GM06990 (cell line): ENCODE measurements around the gene FCHSD2.

Experiments
- DNase-seq: peaks from one replicate; pipeline ENCODE4 v3.0.0-alpha.2; 2011; ENCODE audit not compliant: insufficient read length; ENCODE audit errors: extremely low read depth
- H3K27me3 ChIP-seq: replicated peaks from 2 replicates; pipeline ENCODE4 v1.6.0; 2011; ENCODE audit warnings: low read length; ENCODE audit not compliant: control insufficient read depth, insufficient read depth
- H3K36me3 ChIP-seq: 2 replicates; pipeline ENCODE4 v1.5.1; 2011; ENCODE audit warnings: low read length; ENCODE audit not compliant: control insufficient read depth, insufficient read depth
- H3K4me3 ChIP-seq: replicated peaks from 2 replicates; pipeline ENCODE4 v1.5.1; 2011; ENCODE audit warnings: low read depth, mild to moderate bottlenecking, control low read depth, low read length
- TF ChIP-seq, protein P1 (sequence below): IDR thresholded peaks from 2 replicates; pipeline ENCODE4 v1.5.1; 2011; ENCODE audit warnings: low read length, control low read depth, mild to moderate bottlenecking, inconsistent platforms; ENCODE audit not compliant: insufficient read depth, poor library complexity, severe bottlenecking

FCHSD2 gene

DNA sequence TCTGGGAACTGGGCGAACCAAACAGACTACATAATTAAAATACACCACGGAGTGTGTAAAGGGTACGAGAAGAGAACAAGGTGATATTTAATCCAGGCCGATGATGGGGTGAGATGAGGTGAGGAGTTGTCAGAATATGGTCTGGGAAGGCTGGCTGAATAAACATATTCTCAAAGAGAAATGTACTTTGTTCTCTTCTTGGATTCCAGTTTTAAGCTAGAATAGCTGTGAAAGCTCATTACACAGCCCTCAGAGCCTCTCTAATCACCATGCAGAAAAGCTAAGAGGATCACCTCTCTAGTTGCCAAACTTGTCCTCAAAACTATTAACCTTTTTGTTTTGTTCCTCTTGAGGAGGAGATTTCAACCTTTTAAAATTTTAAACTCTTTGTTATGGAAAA lies 238.1 kb downstream of the FCHSD2 start:
- Histone ChIP-seq H3K4me3 (no peak overlapping the region), H3K36me3 (no peaks in the 10 kb centered on the region; the same call in 1 of the 2 replicates), H3K27me3 (no peaks in the 10 kb centered on the region)
- TF ChIP-seq, protein P1, sequence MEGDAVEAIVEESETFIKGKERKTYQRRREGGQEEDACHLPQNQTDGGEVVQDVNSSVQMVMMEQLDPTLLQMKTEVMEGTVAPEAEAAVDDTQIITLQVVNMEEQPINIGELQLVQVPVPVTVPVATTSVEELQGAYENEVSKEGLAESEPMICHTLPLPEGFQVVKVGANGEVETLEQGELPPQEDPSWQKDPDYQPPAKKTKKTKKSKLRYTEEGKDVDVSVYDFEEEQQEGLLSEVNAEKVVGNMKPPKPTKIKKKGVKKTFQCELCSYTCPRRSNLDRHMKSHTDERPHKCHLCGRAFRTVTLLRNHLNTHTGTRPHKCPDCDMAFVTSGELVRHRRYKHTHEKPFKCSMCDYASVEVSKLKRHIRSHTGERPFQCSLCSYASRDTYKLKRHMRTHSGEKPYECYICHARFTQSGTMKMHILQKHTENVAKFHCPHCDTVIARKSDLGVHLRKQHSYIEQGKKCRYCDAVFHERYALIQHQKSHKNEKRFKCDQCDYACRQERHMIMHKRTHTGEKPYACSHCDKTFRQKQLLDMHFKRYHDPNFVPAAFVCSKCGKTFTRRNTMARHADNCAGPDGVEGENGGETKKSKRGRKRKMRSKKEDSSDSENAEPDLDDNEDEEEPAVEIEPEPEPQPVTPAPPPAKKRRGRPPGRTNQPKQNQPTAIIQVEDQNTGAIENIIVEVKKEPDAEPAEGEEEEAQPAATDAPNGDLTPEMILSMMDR = no peak
- no peak for DNase-seq

DNA sequence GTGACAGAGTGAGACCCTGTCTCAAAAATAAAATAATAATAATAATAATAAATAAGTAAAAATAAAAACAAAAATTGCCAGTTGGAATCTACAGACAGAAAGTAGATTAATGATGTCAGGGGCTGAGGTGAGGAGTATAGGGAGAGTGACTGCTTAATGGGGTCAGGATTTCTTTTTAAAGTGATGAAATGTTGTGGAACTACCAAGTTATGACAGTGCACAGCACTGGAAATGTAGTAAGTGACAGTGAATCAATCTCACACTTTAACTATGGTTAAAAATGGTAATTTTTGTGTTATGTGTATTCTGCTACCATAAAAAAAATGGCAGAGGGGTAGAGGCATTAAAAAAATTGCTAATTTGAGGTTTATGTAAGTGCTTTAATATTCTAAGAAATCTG lies 240.7 kb downstream of the FCHSD2 start:
- TF ChIP-seq, protein P1 = no peak

DNA sequence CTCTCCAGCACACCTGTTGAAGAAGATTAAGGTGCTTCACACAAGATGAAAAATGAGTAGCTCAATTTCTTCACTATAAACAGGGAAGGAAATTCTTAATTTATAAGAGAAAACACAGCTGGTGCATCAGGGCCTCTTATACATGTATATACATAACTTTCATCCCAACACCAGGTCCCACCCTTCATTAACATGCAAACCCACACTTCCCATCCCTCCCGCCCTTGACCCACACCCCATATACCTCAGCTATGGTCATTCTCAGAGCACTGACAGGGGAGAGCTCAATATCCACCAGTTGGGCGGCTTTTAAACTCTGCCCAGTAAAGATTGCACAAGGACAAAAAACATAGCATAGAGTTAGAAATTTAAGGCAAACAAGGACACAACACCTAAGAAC lies 242.1 kb downstream of the FCHSD2 start:
- H3K27me3 ChIP-seq = no peaks in the 10 kb centered on the region
- no peak overlapping the region for H3K4me3 ChIP-seq
- TF ChIP-seq, protein P1 = no peak
- DNase-seq = no peak
- H3K36me3 ChIP-seq = no peaks in the 10 kb centered on the region; the same call in 1 of the 2 replicates

More for the DNA sequence above, 240.7 kb downstream of the FCHSD2 start:
- no peaks in the 10 kb centered on the region; the same call in 1 of the 2 replicates for H3K36me3 ChIP-seq
- no peak overlapping the region for H3K4me3 ChIP-seq
- no peaks in the 10 kb centered on the region for H3K27me3 ChIP-seq
- DNase-seq = no peak

DNA sequence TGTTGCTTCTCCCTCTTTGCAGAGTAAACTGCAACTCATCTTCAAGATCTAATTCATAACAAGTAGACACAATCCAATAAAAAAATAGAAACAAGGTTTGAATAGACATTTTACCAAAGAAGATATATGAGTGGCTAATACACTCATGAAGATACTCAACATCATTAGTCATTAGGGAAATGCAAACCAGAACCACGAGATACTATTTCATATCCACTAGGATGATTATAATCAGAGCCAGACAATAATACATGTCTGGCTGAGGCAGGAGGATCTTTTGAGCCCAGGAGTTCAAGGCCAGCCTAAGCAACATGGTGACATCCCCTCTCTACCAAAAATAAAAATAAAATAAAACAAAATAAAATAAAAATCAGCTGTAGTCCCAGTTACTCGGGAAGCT lies 242.9 kb downstream of the FCHSD2 start:
- Histone ChIP-seq H3K27me3 (no peaks in the 10 kb centered on the region), H3K36me3 (no peaks in the 10 kb centered on the region; the same call in 1 of the 2 replicates), H3K4me3 (no peak overlapping the region)
- no peak for DNase-seq
- TF ChIP-seq, protein P1 = no peak

DNA sequence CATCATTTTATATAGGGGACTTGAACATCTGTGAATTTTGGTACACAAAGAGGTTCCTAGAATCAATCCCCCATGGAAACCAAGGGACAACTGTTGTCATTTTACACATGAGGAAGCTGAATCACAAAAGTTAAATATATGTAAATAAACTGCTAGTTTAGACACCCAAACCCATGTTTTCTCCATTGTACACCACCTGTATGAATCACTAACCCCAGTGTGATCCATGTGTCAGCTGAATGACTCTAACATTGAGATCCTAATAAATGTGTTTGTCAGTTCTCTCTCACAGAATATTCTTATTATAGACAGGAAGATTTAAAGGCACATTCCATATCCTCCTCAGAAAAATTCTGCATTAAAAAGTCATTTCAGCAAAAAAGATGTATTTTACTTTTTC lies 244.6 kb downstream of the FCHSD2 start:
- H3K4me3 ChIP-seq = no peak overlapping the region
- H3K27me3 ChIP-seq = no peaks in the 10 kb centered on the region
- DNase-seq = no peak
- TF ChIP-seq, protein P1 = no peak
- H3K36me3 ChIP-seq = no peaks in the 10 kb centered on the region; the same call in 1 of the 2 replicates

DNA sequence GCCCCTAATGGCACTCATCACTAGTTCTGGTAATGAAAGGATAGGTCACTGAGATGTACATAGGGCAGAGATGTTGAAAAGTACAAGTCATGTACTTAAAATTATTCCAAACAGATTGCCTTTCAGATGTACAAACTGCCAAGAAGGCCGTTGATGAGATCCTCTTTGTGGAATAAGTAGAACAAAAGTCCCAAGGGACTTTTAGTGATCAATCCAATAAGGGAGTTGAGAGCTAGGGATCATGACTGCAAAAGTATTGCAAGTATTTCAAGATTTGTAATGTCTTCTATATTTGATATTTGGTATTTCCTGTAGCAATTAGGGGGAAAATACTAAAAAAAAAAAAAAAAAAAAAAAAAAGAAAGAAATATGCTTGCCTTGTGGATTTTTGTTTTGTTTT lies 245.7 kb downstream of the FCHSD2 start:
- TF ChIP-seq, protein P1 = no peak
- Histone ChIP-seq H3K27me3 (no peaks in the 10 kb centered on the region), H3K36me3 (no peaks in the 10 kb centered on the region; the same call in 1 of the 2 replicates), H3K4me3 (no peak overlapping the region)
- no peak for DNase-seq
